GM19395 (cell line): ENCODE results near the gene TGFBR2.

Experiments used
- ATAC-seq: cut with Tn5 transposase; IDR thresholded peaks from one replicate; pipeline ENCODE4 v1.9.1; 2021; ENCODE audit warnings: mild to moderate bottlenecking, moderate library complexity; ENCODE audit not compliant: unreplicated experiment

Gene TGFBR2

DNA sequence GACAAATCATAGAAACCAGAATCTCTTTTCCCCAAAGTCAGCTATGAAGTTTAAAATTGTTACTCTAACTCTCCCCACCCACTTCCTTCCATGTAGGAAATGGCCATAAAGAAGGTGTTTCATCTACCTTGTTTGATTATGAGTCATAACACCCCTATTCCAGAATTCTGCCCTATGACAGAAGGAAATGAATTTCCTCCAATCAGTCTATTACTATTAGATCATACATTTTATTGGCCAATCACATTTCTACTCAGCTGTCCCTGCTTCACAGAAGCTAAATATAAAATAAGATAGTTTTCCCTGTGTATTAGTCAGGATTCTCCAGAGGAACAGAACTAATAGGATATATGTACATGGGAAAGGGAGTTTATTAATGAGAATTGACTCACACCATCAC, 102.1 kb downstream of the TGFBR2 start:
- ATAC-seq = no peak

GRCh38 chr3:30710017-30710416, 103.6 kb downstream of the TGFBR2 start:
- ATAC-seq = no peak

DNA sequence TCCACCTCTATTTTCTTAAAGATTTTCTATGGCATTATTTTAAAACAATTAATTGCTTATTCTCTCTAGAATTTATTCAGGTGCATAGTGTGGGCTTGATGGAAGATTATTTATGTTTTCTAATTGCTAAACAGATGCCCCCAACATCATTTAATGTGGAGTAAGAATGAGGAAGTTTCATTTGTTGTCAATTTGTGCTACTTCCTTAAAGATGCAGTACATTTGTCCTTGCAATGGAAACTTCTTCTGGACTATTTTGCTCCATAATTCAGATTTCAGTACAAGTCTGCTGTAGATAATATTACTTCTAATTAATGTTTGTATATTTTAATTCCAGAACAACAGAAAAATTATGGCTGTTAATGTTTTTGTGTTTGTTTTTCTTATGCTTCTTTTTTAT, 104.8 kb downstream of the TGFBR2 start:
- no peak for ATAC-seq

DNA sequence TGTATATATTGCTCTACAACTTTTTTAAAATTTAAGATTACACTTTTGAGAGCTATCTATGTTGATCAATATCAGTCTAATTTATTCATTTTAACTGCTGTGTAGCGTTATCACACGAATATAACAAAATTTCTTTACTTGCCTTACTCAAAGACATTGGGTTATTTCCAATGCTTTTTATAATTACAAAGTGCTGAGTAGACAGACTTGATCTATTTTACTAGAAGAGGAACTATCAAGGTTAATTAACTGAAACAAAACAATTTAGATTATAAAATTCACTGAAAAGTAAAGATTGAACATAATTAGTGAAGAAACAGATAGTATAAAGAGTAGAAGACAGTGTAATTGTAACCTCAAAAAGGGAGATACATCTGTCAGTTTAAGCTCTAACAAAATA, 105.5 kb downstream of the TGFBR2 start:
- no peak for ATAC-seq

DNA sequence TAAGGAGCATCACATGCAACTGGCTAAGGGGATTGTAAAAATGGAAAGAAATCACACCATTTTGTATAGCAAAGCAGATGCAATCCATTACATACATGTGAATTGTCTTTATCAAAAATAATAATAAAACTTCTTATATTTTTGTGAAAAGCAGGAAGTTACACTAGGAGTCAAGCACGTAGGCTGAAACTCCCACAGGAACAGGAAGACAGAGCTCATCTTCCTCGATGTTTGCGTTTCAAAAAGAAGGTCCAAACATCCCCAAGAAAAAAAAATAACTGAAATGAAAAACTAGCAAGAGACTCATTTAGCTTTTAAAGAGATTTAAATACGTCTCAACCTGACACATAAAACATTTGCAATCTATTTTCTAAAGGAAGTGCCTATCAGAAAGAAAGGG, 106.6 kb downstream of the TGFBR2 start:
- ATAC-seq = no peak

DNA sequence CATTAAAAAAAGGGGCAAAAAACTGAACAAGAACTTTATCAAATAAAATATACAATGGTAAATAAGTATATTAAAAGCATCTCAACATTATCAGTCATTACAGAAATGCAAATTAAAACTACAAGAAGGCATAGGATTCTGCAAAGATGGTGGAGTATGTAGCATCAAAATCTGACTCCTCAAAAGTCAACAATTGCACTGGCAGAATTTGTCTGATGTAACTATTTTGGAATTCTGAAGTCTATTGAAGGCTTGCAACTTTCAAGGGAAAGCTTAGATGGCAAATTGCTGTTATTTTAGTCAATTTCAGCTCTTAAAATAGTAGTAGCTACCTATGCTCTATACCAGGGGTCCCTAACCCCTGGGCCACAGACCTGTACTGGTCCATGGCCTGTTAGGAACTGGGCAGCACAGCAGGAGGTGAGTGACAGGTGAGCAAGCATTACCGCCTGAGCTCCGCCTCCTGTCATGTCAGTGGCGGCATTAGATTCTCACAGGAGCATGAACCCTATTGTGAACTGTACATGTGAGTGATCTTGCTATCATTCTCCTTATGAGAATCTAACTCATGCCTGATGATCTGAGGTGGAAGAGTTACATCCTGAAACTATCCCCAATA, 107.6 kb downstream of the TGFBR2 start:
- ATAC-seq = no peak

DNA sequence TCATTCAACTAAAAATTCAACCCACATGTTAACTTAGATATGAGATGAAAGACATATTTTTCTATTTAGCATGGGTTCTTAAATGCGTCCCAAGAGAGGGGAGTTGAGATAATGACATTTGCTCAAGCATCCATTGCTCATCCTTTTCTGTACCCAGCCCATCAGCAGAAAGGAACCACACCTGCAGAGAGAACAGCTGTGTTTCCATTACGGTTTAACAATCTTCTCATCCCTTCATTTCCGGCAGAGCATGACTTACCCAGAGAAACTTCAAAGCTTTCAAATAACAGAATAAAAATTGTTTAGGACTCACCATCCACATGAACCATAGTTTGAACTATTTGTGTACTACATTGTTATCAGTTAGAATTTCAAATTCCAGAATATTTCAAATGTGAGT, 113.1 kb downstream of the TGFBR2 start:
- ATAC-seq = no peak

DNA sequence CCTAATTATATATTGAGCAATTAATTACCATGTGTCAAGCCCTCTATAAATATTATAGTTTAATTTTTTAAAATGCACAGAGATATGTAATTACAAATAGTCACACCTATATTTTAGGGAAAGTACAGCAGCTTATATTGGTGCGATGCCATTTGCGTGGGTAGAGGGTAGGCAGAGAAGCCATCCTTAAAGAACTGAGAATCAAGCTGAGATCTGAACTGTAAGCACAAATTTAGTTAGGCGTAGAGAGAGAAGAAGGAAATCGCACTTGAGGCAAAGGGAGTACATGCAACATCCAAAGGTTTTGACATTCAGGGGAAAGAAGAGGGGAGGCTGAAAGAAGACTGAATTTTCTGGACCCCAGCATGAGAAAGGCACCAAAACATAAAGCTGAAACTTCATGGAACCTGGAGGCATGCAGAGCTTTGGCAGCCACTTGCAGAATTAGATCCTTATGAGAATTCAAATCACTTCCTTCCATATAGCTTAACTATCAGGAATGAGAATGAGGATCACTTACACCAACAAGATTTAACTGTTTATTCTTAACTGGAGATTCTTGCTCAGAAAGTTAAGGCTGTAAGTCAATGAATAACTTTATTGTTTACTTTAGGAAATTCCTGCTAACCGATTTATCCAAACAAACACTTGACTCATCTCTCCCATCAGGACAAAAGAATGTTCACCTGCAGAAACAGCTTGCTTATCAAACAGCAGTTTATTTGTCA, 114.3 kb downstream of the TGFBR2 start:
- no peak for ATAC-seq

- ATAC-seq = no peak
Observed at GRCh38 chr3:30721314-30721634, 114.9 kb downstream of the TGFBR2 start.

DNA sequence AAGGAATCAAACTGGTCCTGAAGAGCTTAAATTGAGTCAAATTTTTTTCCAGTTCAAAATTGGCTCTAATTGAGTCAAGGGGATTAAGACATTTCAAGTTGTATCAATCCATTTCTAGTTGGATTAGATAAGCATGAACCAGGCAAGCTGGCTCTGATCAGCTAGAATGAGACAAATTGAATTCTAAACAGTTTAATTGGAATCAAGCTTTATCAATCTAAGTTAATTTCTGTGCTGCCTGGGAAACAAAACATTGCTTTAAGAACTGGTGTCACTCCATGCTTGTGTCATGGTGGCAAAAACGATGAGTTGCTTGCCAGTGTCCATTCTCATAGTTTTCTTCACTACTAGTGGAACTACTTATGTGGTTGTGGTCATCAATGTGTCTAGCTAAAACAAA, 116.8 kb downstream of the TGFBR2 start:
- no peak for ATAC-seq

GRCh38 chr3:30724863-30725262, 118.5 kb downstream of the TGFBR2 start:
- ATAC-seq = no peak

DNA sequence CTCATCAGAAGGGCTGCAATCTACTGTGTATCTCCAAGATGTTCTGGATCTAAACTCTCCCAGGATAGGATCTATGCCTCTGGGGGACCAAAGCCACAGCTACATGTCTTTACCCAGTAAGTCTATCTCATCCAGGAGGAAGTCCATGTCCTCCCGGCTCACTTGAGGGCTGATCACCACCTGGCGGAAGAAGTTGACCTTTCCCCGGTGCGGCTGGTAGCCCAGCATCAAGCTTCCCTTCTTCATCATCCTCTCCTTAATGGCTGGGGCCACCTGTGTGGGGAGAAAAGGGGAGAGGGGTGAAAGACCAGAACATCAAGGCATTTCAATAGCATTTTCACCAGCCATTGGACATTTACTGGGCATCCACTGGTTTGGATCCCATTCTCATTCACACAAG, 121.7 kb downstream of the TGFBR2 start:
- no peak for ATAC-seq

- ATAC-seq = no peak
Observed at GRCh38 chr3:30729512-30729911, 123.1 kb downstream of the TGFBR2 start.

DNA sequence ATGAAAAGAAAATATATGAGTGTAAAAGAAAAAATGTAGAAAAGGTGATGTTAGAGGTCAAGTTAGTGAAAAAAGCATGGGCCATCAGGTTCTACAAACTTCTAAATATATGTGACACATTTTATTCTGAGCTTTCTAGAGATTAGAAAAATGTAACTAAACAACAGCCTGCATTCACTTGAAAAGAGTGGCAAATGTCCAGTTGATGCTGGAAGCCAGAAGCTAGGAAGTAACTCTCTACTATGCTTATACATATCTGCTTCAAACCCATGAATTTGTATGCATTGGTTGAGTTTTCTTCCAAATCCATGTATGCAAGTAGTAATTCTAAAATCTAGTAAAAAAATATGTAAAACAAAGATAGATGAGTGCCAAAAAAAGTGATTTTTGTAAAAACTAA, 123.5 kb downstream of the TGFBR2 start:
- no peak for ATAC-seq

DNA sequence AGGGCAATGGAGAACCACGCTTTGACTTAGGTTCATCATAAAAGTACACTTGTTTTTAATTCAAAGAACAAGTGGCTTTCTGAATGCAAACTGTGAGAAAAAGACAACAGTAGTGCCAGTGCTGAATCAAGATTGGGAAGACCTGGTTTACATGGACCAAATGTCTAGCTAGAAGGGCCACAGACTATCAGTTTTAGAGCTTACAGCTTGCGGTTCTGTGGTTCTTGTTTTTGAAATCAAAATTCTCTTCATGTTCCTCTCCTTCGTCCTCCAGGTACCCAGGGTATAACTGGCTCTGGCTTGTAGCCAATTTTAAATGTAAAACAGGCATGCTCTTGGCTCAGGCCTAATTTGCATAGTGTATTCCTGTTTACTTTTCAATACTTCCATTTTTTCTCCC, 124.6 kb downstream of the TGFBR2 start:
- ATAC-seq = no peak

DNA sequence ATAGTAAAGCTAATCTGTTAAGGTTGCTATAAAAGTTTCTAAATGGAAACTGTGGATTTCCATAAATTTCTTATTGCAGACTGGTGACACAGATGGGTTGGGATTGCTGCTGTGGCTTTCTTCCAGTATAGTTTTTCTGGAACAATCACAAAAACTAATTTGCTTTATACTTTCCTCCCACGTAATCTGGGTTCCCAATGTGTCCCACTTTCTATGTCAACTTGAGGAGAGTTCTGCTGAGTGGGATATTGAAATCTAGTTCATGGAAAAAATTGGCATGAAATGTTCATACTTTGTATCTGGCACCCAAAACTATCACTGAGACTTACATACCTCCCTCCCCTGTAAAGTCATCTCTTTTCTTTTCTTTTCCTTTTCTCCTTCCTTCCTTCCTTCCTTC, 126.8 kb downstream of the TGFBR2 start:
- ATAC-seq = no peak

DNA sequence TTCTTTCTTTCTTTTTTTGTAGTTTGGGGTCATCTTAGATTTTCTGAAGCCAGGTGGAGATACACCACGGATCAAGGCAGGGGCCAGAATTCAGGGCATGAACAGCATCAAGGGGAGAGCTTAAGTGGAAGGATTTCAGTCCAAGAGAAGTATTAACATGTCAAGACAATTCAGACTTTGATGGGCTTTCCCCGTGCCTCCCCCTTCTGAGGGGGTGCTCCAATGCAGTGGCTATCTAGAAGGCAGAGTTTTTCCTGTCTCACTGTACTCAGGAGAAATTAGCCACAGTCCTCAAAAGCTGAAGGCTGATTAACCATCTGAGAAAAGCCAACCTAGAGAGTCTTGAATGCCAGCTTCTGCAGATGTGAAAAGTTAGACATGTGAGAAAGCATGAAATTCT, 127.3 kb downstream of the TGFBR2 start:
- no peak for ATAC-seq

GRCh38 chr3:30737743-30738499, 131.5 kb downstream of the TGFBR2 start:
- no peak for ATAC-seq

DNA sequence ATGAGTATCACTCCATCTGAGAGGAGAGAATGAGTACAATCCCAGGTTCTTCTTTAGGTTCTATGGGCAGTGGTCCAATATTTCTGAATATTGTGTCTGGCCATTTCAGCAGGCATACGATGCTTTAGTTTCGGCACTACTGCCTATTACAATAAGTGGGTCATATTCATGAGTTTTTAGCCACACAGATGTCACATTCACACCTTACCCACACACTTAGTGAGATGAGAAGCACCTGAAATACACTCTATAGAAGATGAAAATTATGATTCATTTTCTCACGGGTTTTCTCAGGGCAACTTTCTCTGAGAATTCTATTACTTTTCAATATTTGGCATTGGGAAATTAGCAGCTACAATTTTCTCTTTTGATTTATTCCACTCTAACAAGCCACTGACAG, 132.2 kb downstream of the TGFBR2 start:
- no peak for ATAC-seq

DNA sequence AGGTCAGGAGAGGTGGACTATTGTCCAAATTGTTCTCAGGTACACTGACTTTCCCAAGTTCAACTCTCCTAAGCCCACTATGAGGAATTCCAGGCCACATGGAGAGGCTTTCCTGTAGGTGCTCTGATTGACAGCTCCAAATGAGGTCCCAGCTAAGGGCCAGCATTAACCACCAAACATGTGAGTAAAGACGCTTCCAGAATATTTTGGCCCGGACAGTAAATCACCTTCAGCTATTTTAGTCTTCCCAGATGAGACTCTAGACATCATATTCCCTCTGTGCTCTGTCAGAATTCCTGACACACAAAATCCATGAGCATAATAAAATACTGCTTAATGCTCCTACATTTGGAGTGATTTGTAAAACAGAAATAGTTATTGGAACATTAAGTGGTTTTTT, 135.5 kb downstream of the TGFBR2 start:
- no peak for ATAC-seq

GRCh38 chr3:30742796-30743619, 136.6 kb downstream of the TGFBR2 start:
- no peak for ATAC-seq
